Limb (tissue), 2 donors: ENCODE data around the gene DNM3.
"Not testable (repeated sequence)": the region's sequence is repeated elsewhere in the genome, so short reads cannot be mapped to it uniquely, and the experiment has no call there.

Experiments used
- DNase-seq, 2 donors: peaks; one replicate each; pipeline ENCODE4 v3.0.0-alpha.2; 2016; ENCODE audit errors: extremely low spot score in 2 of 2

The DNM3 gene

DNA sequence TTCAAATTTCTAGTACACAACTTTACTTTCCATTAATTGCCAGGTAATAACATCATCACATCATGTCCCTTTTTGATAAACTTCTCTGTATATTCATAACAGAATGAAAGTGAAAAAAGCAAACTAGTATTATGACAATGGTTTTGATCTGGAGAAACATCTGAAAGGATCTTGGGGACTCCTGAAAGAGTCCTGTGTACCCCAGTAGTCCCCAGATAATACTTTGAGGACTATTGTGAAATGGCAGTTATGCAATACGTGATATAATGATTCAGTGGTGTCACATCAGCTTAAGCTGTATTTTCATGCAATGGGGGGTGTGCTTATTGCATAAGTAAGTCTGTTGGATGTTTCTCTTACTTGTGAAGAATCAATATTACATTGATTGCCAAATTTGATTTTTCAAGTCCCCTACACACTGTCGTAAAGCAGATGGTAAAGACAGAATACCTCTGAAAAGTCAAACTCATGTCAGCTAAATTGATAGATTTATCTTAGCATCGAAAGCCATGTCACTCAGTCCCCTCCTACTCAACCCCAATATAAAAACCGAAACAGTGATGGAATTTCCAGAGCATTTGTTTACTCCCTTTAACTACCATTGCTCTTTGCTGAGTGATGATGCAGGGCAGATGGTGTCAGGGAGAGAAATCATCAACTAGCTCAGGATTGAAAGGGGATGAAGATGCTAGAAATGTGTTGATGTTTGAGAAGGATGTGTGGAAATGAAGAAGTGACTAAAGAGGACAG, 432.5 kb downstream of the DNM3 start:
- no peak for DNase-seq

DNA sequence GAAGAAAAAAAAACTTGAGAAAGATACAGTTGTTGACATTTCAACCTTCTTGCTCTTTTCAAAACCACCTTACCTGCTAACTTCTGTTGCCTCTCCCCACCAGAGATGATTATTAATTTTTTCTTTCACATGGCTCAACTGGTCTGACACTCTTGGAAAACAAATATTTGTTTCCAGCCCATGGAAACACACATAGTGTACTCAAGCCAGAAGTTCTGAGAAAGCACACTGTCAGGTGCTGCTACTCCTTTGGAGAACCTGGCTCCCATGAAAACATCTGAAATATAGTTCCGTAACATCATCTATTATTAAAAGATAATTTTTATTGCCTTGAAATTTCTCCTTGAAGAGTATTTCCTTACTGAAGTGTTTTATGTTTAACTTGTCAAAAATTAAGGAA, 434.2 kb downstream of the DNM3 start:
- no peak for DNase-seq

DNA sequence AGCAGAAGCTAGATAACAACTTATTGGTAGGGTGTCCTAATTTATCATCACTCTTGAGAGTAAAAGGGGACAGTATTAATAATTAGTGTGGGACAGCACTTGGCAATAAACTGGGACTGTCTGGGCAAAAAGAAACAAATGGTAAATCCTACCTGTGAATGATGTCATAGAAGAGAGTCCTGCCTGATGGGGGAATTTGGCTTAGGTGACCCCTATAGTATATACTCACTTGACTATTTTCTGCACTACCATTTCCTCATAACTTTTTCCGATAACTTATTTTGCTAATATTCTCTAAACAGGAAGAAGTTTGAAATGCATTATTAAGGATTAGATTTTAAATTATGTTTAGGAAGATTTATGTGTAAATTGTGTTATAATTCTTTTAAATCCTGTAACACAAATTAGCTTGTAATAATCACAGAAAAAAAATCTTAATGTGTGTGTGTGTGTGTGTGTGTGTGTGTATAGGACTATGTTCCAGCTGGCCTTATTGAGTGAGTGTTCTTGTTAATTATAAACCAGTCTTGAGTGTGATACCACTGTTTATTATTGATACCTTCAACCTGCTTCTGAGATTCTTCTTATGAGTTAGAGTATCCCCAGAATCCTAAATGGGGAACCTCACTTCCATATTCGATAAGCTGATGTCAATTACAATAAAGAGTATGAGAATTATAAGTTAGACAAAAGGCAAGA, 435.0 kb downstream of the DNM3 start:
- DNase-seq: no peak

DNA sequence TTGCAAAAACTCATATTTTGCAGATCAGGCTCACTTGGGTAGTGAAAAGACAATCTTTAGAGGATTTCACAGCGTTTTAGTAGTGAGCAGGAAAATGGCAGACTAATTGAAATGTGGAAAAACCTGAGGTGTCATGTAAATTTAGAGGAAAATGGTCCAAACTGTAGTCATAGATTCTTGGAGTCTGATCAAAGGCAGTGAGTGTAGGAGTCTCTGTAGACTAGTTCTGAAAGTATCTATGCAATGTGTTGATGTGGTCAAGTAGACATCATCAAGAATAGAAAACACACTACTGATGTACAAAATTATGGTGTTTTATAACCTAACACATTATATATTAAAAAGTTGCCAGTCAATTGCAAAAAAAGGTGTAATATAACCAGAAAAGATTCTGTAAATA, 436.0 kb downstream of the DNM3 start:
- DNase-seq: no peak

DNA sequence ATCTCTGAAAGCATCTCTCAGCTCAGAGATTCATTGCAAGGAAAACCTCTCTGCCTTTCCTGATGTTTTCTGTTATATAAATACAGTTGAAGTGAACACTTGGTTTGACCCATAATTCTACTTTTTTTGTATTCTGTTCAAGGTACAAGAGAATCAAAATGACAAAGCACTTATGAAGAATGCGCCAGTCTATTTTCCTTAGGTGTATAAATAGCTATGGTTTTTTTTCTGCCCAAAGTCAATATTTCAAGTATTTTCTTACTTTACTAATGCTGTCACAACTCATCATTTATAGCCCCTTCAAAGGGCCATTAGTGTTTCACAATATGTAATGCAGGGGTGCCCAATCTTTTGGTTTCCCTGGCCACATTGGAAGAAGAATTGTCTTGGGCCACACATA, 436.7 kb downstream of the DNM3 start:
- no peak for DNase-seq

DNA sequence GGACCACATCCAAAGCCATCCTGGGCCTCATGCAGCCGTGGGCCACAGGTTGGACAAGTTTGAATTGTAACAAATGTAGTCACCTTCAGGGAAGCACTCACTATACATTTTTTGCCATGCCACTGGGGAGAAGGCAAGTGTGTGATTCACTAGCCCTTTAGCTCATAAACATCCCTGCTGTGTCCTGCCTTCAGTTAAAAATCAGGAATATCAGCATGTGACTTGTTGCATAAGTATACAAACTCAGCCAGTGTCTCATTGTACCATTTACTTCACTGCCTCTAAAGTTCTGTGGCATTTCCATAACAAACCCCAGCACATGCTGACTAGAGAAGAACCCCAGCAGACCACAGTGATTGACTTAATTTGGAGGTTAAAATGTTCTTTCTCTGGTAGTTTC, 437.2 kb downstream of the DNM3 start:
- DNase-seq: no peak

DNA sequence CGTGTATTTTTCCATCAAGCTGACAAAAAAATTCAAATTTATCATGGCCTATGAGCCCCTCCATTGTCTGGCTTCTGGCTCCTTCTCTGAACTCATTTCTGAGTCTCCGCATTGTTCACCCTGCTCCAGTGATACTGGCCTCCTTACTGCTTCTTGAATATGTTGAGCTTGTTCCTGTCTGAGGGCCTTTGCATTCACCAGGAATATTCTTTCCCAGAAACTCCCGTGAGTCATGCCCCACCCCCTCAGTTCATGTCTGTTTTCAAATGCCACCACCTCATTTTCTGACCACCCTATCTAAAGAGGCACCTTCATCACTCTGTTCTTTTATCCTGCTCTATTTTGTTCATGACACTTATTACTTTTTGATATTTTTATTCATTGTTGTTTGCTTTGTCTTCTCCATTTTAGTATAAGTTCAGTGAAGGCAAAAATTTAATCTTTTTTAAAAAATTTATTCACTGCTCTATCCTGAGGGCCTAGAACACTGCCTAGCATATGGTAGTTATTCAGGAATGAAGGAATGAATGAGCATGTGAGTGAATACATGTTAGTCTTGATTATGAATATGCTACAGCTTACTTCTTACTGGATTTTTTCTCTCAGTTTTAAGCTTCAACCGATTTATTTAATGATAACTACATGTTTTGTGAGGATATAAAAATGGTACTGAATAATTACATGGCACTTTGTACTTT, 438.8 kb downstream of the DNM3 start:
- no peak for DNase-seq

DNA sequence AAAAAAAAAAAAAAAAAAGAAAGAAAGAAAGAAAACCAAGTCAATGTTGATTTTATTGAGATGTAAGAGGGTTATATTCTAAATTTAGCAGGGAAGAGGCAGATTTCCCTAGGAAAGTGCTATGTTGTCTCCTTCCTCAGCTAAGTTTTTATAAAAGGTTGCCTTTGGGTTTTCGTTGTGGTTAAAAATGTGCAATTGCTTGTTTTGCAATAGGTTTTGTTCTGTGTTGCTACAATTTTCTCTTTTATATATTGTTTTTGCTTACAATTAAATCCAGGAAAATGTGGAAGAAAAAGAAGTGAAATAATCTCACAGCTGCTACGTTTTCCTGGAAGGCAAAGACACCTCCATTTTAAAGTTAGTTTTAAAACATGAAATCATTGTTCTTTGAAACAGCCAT, 442.5 kb downstream of the DNM3 start:
- no peak for DNase-seq

DNA sequence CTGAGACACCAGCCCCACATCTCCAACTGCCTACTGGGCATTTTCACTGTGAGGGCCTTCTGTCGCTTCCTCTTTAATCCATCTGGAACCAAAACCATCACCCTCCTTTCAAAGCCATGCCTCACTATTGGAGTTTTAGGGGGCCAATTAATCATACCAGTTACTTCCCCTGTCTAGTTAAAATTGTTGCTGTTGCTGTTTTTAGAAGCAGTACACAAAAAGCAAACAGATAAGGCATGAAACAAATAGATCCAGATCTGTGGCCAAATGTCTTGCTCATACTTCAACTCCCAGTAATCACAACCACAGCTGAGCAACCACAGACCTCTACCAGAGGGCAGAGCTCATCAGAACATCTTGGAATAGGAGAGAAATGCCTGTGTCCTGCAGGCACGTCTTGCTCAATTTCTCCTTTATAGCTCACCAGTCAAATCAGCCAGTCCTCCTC, 445.4 kb downstream of the DNM3 start:
- no peak for DNase-seq

DNA sequence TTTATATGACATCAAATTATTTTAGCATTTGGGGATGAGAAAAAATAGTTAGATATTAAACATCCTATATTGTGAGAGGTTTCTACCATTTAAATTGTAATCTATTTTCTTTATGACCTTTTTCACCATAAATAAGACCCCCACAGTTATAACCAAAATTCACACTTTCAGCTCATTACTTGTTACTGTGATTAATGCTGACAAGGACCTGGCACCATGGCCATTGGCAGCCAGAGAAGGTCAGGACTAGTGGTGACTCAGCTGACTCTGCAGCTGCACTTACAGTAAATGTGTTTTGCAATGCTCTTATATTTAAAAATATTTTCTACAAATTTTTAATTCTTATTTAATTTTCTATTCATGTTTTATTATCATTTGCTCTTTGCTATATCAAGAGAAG, 445.9 kb downstream of the DNM3 start:
- DNase-seq: no peak

DNA sequence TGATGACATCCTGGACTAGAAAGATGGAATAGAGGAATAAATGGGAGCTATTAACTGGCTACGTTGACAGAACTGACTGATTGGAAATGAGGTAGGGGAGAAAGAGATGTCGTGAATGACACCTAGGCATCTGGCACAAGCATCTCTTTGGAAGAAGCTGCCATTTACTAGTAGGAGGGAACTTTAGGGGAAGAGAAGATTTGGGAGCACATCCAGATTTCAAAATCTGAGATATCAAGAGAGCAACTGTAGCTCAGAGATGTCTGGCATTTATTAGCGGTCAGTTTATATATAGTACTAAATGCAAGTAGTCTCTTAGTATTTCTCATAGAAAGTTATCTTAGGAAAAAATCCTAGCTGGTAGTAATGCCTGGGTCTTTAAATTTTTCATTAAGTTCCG, 447.3 kb downstream of the DNM3 start:
- DNase-seq: no peak

DNA sequence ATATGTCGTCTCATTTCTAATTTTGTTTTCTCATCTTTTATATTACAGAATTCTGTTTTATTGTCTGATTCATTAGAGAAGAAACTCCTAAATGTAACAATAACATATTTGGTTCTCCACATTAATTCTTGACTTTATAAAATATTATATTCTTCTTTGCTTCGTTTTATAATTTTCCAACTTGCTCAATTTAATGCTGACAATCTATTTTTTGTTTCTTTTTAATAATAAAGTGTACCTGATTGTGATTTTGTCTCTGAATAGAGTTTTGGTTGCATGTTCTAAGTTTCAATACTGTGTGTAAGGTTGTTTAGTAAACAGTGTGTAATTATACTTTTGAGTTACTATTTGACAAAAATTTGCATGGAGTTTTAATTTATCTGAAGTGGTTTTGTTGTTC, 448.1 kb downstream of the DNM3 start:
- DNase-seq: no peak

DNA sequence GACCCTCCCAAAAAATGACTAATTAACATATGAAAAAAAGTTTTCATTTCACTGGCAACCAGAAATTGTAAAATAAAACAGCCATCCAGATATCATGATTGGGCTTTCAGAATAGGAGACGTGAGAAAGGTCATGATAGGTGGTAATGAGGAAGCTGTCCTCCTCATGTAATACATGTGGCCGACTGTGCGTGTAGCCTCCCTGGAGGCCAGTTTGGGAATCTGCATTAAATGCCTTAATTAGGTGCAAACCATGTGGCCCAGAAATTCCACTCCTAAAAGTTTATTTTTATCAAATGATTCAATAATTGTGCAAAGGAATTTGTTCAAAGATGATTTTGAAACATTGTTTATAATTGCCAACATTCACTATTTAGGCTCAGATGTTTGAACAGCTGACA, 451.5 kb downstream of the DNM3 start:
- no peak for DNase-seq

DNA sequence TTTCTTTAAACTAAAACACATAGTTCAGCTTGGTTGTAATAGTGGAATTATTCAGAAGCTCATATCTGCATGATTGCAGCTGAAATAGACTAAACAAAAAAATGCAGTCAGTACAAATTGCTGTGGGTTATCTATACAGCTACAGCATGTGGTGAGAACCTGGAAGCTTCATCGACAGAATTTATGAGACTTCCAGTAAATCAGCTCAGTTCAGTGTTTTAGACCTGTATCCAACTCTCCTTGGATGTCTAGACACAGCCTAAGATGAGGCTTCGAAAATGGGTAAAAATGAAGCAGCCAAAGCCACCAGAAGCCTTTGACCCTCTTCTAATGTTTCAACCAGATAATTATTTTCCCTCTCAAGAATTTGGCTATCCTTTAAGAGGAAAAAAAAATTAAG, 452.1 kb downstream of the DNM3 start:
- DNase-seq: no peak

DNA sequence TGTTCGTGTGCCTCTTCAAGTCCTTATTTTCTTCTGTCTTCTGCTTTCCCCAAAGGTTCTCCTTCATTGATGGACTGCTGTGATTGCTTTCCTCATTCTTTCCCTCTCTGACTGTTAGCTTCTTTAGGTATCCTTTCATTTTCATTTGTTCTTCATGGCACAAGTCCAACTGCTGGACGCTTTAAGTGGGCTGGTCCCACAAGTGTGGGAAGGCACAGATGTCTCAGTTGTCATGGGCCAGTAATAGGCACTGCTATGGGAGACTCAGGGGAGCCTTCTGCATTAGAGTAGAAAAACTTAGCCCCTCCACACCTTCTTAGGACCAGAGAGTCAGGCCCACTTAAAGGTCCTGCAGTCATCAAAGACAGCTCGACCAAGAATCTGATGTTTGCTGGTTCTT, 456.8 kb downstream of the DNM3 start:
- no peak for DNase-seq

DNA sequence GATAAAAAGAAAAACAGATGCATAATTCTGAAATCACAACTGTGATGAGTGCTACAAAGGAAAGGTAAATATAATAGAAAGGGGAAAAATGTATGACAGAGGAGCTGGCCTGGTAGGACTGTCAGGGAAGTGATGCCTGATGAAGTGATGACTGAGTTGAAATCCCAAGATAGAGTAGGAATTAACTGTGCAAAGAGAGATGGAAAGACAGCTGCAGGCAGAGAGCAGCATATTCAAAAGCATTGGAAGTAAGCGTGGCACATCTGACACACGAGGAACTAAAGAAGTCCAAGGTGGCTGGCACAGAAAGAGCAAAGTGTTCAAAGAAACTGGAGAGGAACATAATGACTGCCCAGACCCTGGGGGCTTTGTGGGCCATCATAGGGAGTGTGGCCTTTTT, 457.6 kb downstream of the DNM3 start:
- no peak for DNase-seq

DNA sequence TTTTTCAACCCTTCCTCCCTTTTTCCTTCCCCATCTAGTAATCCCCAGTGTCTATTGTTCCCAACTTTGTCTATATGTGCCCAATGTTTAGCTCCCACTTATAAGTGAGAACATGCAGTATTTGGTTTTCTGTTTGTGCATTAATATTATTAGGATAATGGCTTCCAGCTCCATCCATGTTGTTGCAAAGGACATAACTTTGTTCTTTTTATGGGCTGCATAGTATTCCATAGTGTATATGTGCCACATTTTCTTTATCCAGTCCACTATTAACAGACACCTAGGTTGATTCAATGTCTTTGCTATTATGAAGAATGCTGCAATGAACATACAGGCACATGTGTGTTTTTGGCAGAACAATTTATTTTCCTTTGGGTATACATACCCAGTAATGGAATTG, 458.2 kb downstream of the DNM3 start:
- DNase-seq: no peak

DNA sequence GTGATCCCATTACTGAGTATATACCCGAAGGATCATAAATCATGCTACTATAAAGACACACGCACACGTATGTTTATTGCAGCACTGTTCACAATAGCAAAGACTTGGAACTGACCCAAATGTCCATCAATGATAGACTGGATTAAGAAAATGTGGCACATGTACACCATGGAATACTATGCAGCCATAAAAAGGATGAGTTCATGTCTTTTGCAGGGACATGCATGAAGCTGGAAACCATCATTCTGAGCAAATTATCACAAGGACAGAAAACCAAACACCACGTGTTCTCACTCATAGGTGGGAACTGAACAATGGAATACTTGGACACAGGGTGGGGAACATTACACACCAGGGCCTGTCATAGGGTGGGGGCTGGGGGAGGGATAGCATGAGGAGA, 466.2 kb downstream of the DNM3 start:
- DNase-seq: not testable (repeated sequence)

DNA sequence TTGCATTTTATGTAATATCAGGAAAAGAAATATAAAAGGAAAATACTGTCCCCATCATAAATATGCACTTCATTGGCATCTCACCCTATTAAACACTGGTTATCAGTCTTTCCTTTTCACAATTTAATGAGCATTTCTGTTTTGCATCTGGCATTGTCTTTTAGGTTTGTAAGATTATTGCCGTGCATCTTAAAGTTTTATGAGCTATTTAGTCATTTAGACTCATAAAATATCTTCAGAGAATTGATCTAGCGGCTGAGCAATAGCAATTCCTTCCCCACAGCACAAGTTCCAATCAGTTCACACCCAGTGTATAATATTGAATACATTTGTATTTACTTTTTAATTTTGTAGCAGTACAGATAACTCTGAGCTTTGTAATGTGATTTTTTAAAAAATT, 466.8 kb downstream of the DNM3 start:
- no peak for DNase-seq

DNA sequence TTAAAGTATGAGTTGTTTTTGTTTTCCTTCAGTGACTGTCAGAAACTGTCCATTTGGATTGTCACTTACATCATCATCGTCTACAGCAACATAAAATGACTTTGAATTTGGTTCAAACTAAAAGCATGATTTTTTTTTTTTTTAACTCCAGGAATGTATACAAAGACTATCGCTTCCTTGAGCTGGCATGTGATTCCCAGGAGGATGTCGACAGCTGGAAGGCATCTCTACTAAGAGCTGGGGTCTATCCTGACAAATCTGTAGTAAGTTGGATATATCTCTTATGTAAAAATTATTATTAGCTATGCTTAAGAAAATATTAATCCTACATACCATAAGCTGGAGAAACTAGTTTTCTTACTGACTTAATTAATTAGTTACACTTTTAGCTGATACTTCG, 467.3 kb downstream of the DNM3 start:
- DNase-seq: no peak

DNA sequence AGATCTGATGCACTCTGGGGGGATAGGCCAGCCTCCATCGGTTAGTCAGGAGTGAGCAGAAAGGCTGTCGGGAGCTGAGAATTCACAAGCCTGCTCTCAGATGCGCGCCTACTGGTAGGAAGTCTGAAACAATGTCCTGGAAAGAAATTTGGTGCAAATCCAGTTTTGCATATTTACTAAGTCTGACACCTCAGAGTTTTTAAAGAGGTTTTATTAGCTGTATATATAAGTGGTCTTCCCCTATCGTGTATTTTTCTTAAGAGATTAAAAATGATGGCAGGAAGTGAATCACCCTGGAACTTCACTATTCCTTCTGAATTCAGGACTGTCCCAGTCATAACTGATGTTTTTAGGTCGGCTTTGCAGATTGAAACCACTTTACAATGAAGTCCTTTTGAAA, 479.4 kb downstream of the DNM3 start:
- no peak for DNase-seq

DNA sequence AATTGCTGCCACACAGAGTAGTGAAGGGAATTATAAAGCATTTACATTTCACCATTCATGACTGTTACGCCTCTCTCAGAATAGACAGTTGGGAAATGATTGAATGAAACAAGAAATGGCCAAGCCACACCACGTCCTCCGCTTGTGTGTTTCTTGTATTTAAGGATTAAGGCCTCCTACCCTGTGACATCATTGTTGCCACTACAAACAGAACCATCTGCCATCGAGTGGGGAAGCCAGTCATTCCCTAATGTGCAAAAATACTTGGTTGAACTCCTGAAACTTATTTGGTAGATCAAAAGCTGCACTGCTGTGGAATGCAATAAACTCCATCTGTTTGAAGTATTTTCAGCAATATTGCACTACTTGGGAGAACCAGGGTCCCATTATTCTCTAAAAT, 480.2 kb downstream of the DNM3 start:
- peak; percentile 55 to 89 for DNase-seq
